ENCODE results near the gene RPUSD3. TPM values are rescaled to one million over a fixed set of nuclear protein-coding genes. Genes with fewer than 3 reads are reported as not detected.

The RPUSD3 gene
- polyA plus RNA-seq, 2 of the 4 experiments (the other 2 are of a cell fraction): 38.9 to 44.5 TPM

- no peak for ATAC-seq
- FAIRE-seq: no peak
- Histone ChIP-seq H3K4me1 (peaks cover 8% of the 10 kb centered on the region; the same call in 2 of the 3 replicates), H3K4me2 (no peak overlapping the region), H3K4me3 (no peak overlapping the region), H3K27ac (no peak overlapping the region), H3K9me3 (no peaks in the 10 kb centered on the region)
- no peak for TF ChIP-seq RFX5 (IDR thresholded peaks at IDR 0.05)
- TF ChIP-seq RNF2 (IDR thresholded peaks at IDR 0.05; ENCODE audit: borderline replicate concordance, low read depth): no peak
- TF ChIP-seq CEBPB (IDR thresholded peaks at IDR 0.05): no peak
- TF ChIP-seq FOSB (CRISPR knock-in tag; IDR thresholded peaks at IDR 0.05): no peak
- TF ChIP-seq ATOH8 (CRISPR knock-in tag; IDR thresholded peaks at IDR 0.05; ENCODE audit: low read depth): no peak
- no peak for TF ChIP-seq TP53 (CRISPR knock-in tag; IDR thresholded peaks at IDR 0.05)
- TF ChIP-seq PBX3 (IDR thresholded peaks at IDR 0.05): no peak
- TF ChIP-seq POLR2AphosphoS2 (conservative IDR thresholded peaks at IDR 0.05; ENCODE audit: low read length): no peak
- WGBS (ENCODE audit: missing lambda C conversion rate): 84% methylated on average over 4 of the region's 4 CpGs
- POLR2A ChIA-PET: interaction anchor here (0.8 kb wide), 1 partner anchor 108 kb away, joined by 3 read pairs; no protein-coding TSS in a partner anchor
- DNase-seq (ENCODE audit: low read depth in 1 of 2, low spot score in 1 of 2): no peak
- CTCF ChIA-PET: interaction anchor here (0.7 to 6.1 kb wide), 9 partner anchors 10 to 108 kb away, joined by 3 to 55 read pairs (median 4); partner anchors contain the start of gene CRELD1
These were observed 5.0 kb downstream of the RPUSD3 start for GRCh38 chr3:9838856-9839255.

GRCh38 chr3:9837701-9838582 lies 5.9 kb downstream of the RPUSD3 start:
- POLR2A ChIA-PET: interaction anchor here (0.6 to 0.8 kb wide), 2 partner anchors 109 to 440 kb away, joined by 3 read pairs; no protein-coding TSS in a partner anchor
- TF ChIP-seq RNF2 (IDR thresholded peaks at IDR 0.05; ENCODE audit: borderline replicate concordance, low read depth): no peak
- no peak for TF ChIP-seq NR3C1 (IDR thresholded peaks at IDR 0.05)
- no peak for TF ChIP-seq REST (IDR thresholded peaks at IDR 0.05)
- no peak for TF ChIP-seq BCL3 (IDR thresholded peaks at IDR 0.05)
- TF ChIP-seq MAX (IDR thresholded peaks at IDR 0.05): no peak
- TF ChIP-seq HEYL (CRISPR knock-in tag; IDR thresholded peaks at IDR 0.05): no peak
- no peak for TF ChIP-seq HOXB5 (CRISPR knock-in tag; IDR thresholded peaks at IDR 0.05)
- no peak for TF ChIP-seq POLR2AphosphoS2 (conservative IDR thresholded peaks at IDR 0.05; ENCODE audit: low read length)
- no peak for TF ChIP-seq CTCF (IDR thresholded peaks at IDR 0.05)
- no peak for TF ChIP-seq RARB (CRISPR knock-in tag; IDR thresholded peaks at IDR 0.05)
- no peak for TF ChIP-seq SREBF2 (IDR thresholded peaks at IDR 0.05)
- no peak for TF ChIP-seq CHD4 (IDR thresholded peaks at IDR 0.05; ENCODE audit: borderline replicate concordance)
- TF ChIP-seq USF2 (IDR thresholded peaks at IDR 0.05): no peak
- TF ChIP-seq RAD21 (conservative IDR thresholded peaks at IDR 0.05 in 1 of 2, IDR thresholded peaks at IDR 0.05 in 1 of 2): no peak
- no peak for TF ChIP-seq HOXB13 (CRISPR knock-in tag; IDR thresholded peaks at IDR 0.05; ENCODE audit: low read depth)
- TF ChIP-seq FOXS1 (CRISPR knock-in tag; IDR thresholded peaks at IDR 0.05): no peak
- TF ChIP-seq ZFP36 (IDR thresholded peaks at IDR 0.05; ENCODE audit: borderline replicate concordance, partially characterized antibody): no peak
- no peak for TF ChIP-seq EP300 (IDR thresholded peaks at IDR 0.05)
- TF ChIP-seq GATA3 (IDR thresholded peaks at IDR 0.05; ENCODE audit: borderline replicate concordance): no peak
- no peak for FAIRE-seq
- no peak overlapping the region for H3K4me3 ChIP-seq
- CTCF ChIA-PET: interaction anchor here (0.6 to 1.9 kb wide), 5 partner anchors 11 to 146 kb away, joined by 3 to 6 read pairs (median 4); no protein-coding TSS in a partner anchor
- peaks cover 7% of the 10 kb centered on the region; the same call in 2 of the 3 replicates for H3K4me1 ChIP-seq
- H3K27ac ChIP-seq: no peak overlapping the region
- H3K4me2 ChIP-seq: no peak overlapping the region
- WGBS (ENCODE audit: missing lambda C conversion rate): 94% methylated on average over 12 of the region's 12 CpGs
- no peak for ATAC-seq
- H3K9me3 ChIP-seq: no peaks in the 10 kb centered on the region
- no peak for DNase-seq (ENCODE audit: low read depth in 1 of 2, low spot score in 1 of 2)
